Body of pancreas (tissue), 4 donors: ENCODE results near the gene FXYD2. TPM values are rescaled to one million over a fixed set of nuclear protein-coding genes. Genes with fewer than 3 reads are reported as not detected.

Experiments used
- ATAC-seq: fragments of 150-250 bp; one replicate; pipeline ENCODE4 v1.9.1; 2016
- DNase-seq, 4 donors: peaks; one replicate each; pipeline ENCODE4 v3.0.0-alpha.2; 2019
- H3K27ac ChIP-seq, 4 donors: fragments of 200-600 bp; sonication (generic); 1 replicate in 3 of 4; 2 replicates in 1 of 4; pipeline versions ENCODE4 v1.5.1 to v1.6.1; 2016 to 2019; ENCODE audit warnings: mild to moderate bottlenecking in 1 of 4, mixed read lengths in 1 of 4, moderate library complexity in 1 of 4
- H3K27me3 ChIP-seq, 2 donors: fragments of 200-600 bp; sonication (generic); one replicate each; pipeline ENCODE4 v1.6.0; 2016; ENCODE audit warnings: mild to moderate bottlenecking in 1 of 2
- H3K36me3 ChIP-seq, 2 donors: fragments of 200-600 bp; sonication (generic); replicated peaks in 1 of 2; 2 replicates each; pipeline ENCODE4 v1.5.1; 2016; ENCODE audit warnings: low read depth in 2 of 2; ENCODE audit not compliant: insufficient read depth in 1 of 2
- H3K4me1 ChIP-seq: fragments of 200-600 bp; sonication (generic); one replicate; pipeline ENCODE4 v1.6.0; 2016
- H3K4me3 ChIP-seq, 2 donors: fragments of 200-600 bp; sonication (generic); 1 replicate in 1 of 2; 2 replicates in 1 of 2; pipeline ENCODE4 v1.5.1; 2016 to 2019
- H3K9me3 ChIP-seq, 3 donors: fragments of 200-600 bp; sonication (generic); 1 replicate in 2 of 3; 2 replicates in 1 of 3; pipeline ENCODE4 v1.5.1; 2016
- CTCF ChIP-seq, 7 experiments: fragments of 450-650 bp in 4 of 7; fragments of 200-600 bp in 3 of 7; sonication (generic) in 3 of 7; IDR thresholded peaks; one replicate each; pipeline ENCODE4 v1.5.1; 2016 to 2019; ENCODE audit warnings: antibody characterized with exemption in 7 of 7
- POLR2A ChIP-seq, 3 donors: fragments of 450-650 bp; IDR thresholded peaks; one replicate each; pipeline ENCODE4 v1.6.1; 2016; ENCODE audit warnings: antibody characterized with exemption in 3 of 3, mild to moderate bottlenecking in 2 of 3
- WGBS, 2 donors: methylation state at CpG; one replicate each; pipeline ENCODE4 v1.1.5; 2017; 5-methylcytosine and 5-hydroxymethylcytosine counted together
- intact Hi-C: fragments of 100-400 bp; cut with DNase I; formaldehyde crosslinking; loops from one replicate; pipeline ENCODE4 v1.15.1; 2023
- total RNA-seq, 2 donors: library from RNA; depleted of rRNA; stranded (reverse); fragments of >200 nt; gene quantifications; one replicate each; pipeline ENCODE4 v1.1.0, GENCODE V29; 2016

The FXYD2 gene
- total RNA-seq, 2 donors from 2014 or later: 290 to 396 TPM

GRCh38 chr11:117794772-117795629 lies 29.5 kb downstream of the FXYD2 start:
- peaks cover 21% of the 10 kb centered on the region for H3K4me1 ChIP-seq
- intact Hi-C loops: no loop called here
- no peak overlapping the region for H3K4me3 ChIP-seq
- H3K36me3 ChIP-seq: no peaks in the 10 kb centered on the region
- 42 to 46% methylated on average over 29 of the region's 29 CpGs for WGBS, 2 donors
- peaks cover 4 to 22% of the 10 kb centered on the region in 2 donors for H3K27me3 ChIP-seq
- no peak overlapping the region for H3K27ac ChIP-seq
- DNase-seq (no peak), ATAC-seq (no peak)
- H3K9me3 ChIP-seq: no peaks in the 10 kb centered on the region
- TF ChIP-seq POLR2A (IDR thresholded peaks at IDR 0.05) (no peak), CTCF (IDR thresholded peaks at IDR 0.05) (no peak)

GRCh38 chr11:117794135-117794534 lies 30.4 kb downstream of the FXYD2 start:
- Histone ChIP-seq H3K36me3 (no peaks in the 10 kb centered on the region), H3K27ac (no peak overlapping the region), H3K9me3 (no peaks in the 10 kb centered on the region), H3K4me1 (peaks cover 21% of the 10 kb centered on the region), H3K27me3 (peaks cover 4 to 22% of the 10 kb centered on the region in 2 donors), H3K4me3 (no peak overlapping the region)
- TF ChIP-seq POLR2A (IDR thresholded peaks at IDR 0.05) (no peak), CTCF (IDR thresholded peaks at IDR 0.05) (no peak)
- WGBS, 2 donors: 75 to 77% methylated on average over 10 of the region's 10 CpGs
- ATAC-seq (no peak), DNase-seq (no peak)
- intact Hi-C loops: no loop called here

- DNase-seq (no peak), ATAC-seq (no peak)
- intact Hi-C loops: no loop called here
- TF ChIP-seq POLR2A (IDR thresholded peaks at IDR 0.05) (no peak), CTCF (IDR thresholded peaks at IDR 0.05) (no peak)
- WGBS, 2 donors: 84% methylated on average over 9 of the region's 9 CpGs
- H3K4me3 ChIP-seq: no peak overlapping the region
- H3K27ac ChIP-seq: no peak overlapping the region
- H3K36me3 ChIP-seq: no peaks in the 10 kb centered on the region
- H3K4me1 ChIP-seq: peaks cover 21% of the 10 kb centered on the region
- H3K9me3 ChIP-seq: no peaks in the 10 kb centered on the region
- peaks cover 4 to 22% of the 10 kb centered on the region in 2 donors for H3K27me3 ChIP-seq
Observed at GRCh38 chr11:117793583-117793982, 31.0 kb downstream of the FXYD2 start.

GRCh38 chr11:117792992-117793391 lies 31.6 kb downstream of the FXYD2 start:
- Histone ChIP-seq H3K4me3 (no peak overlapping the region), H3K27ac (no peak overlapping the region), H3K4me1 (peaks cover 21% of the 10 kb centered on the region), H3K9me3 (no peaks in the 10 kb centered on the region), H3K36me3 (no peaks in the 10 kb centered on the region), H3K27me3 (peaks cover 4 to 22% of the 10 kb centered on the region in 2 donors)
- no peak for TF ChIP-seq POLR2A (IDR thresholded peaks at IDR 0.05)
- TF ChIP-seq CTCF (IDR thresholded peaks at IDR 0.05): no peak
- no peak for ATAC-seq
- DNase-seq: peak in 2 of 4 donors; percentile 16 to 19
- intact Hi-C loops: no loop called here
- 77 to 81% methylated on average over 4 to 6 of the region's 6 CpGs for WGBS, 2 donors

- ATAC-seq: no peak
- no peak overlapping the region for H3K4me3 ChIP-seq
- H3K27ac ChIP-seq: no peak overlapping the region
- H3K27me3 ChIP-seq: peaks cover 4 to 22% of the 10 kb centered on the region in 2 donors
- no peaks in the 10 kb centered on the region for H3K9me3 ChIP-seq
- TF ChIP-seq CTCF (IDR thresholded peaks at IDR 0.05) (no peak), POLR2A (IDR thresholded peaks at IDR 0.05) (no peak)
- WGBS, 2 donors: 54 to 80% methylated on average over 4 to 5 of the region's 5 CpGs
- H3K36me3 ChIP-seq: no peaks in the 10 kb centered on the region
- H3K4me1 ChIP-seq: peaks cover 20% of the 10 kb centered on the region
- no peak for DNase-seq
- intact Hi-C loops: no loop called here
Observed at GRCh38 chr11:117792241-117792640, 32.3 kb downstream of the FXYD2 start.
